ENCODE measurements around the gene BFSP2.

- TF ChIP-seq POLR2AphosphoS5 (IDR thresholded peaks at IDR 0.05; ENCODE audit: low read depth, low read length) (no peak), POLR2A (IDR thresholded peaks at IDR 0.05; ENCODE audit: low read depth, low read length) (no peak), TAF1 (IDR thresholded peaks at IDR 0.05; ENCODE audit: low read depth, low read length) (no peak), PAX5 (IDR thresholded peaks at IDR 0.05; ENCODE audit: insufficient read depth, low read length, severe bottlenecking) (no peak)
Measured at GRCh38 chr3:133361435-133361834, 38.4 kb upstream of the BFSP2 start.
